ENCODE measurements around the gene PIK3R4. TPM values are rescaled to one million over a fixed set of nuclear protein-coding genes. Genes with fewer than 3 reads are reported as not detected.

PIK3R4 gene
- total and polyA plus RNA-seq, 7 donors = 11.0 to 20.3 (median 14.1) TPM

GRCh38 chr3:130759692-130760338 is 13.2 kb upstream of the PIK3R4 start:
- peak; percentile 83 to 98 (median 89) for ATAC-seq
- TF ChIP-seq, protein P1, sequence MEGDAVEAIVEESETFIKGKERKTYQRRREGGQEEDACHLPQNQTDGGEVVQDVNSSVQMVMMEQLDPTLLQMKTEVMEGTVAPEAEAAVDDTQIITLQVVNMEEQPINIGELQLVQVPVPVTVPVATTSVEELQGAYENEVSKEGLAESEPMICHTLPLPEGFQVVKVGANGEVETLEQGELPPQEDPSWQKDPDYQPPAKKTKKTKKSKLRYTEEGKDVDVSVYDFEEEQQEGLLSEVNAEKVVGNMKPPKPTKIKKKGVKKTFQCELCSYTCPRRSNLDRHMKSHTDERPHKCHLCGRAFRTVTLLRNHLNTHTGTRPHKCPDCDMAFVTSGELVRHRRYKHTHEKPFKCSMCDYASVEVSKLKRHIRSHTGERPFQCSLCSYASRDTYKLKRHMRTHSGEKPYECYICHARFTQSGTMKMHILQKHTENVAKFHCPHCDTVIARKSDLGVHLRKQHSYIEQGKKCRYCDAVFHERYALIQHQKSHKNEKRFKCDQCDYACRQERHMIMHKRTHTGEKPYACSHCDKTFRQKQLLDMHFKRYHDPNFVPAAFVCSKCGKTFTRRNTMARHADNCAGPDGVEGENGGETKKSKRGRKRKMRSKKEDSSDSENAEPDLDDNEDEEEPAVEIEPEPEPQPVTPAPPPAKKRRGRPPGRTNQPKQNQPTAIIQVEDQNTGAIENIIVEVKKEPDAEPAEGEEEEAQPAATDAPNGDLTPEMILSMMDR (IDR thresholded peaks at IDR 0.05) = peak; percentile 89
- intact Hi-C loops (cut with DNase I) = loop anchor here (1.0 to 2.0 kb wide), 2 partner anchors 133 kb away; no protein-coding TSS in a partner anchor
- no peaks in the 10 kb centered on the region for H3K9me3 ChIP-seq
- H3K27ac ChIP-seq = no peak overlapping the region
- DNase-seq = peak; percentile 20 to 53
- no peak overlapping the region for H3K4me3 ChIP-seq
- WGBS, 3 donors = 0 to 2% (median 2%) methylated on average over 4 of the region's 4 CpGs
- no peaks in the 10 kb centered on the region for H3K4me1 ChIP-seq
- no peaks in the 10 kb centered on the region for H3K36me3 ChIP-seq (ENCODE audit: insufficient read depth in 1 of 2, low read depth in 1 of 2)
- no peaks in the 10 kb centered on the region for H3K27me3 ChIP-seq (ENCODE audit: insufficient read depth in 3 of 3, low read length in 2 of 3)

DNA sequence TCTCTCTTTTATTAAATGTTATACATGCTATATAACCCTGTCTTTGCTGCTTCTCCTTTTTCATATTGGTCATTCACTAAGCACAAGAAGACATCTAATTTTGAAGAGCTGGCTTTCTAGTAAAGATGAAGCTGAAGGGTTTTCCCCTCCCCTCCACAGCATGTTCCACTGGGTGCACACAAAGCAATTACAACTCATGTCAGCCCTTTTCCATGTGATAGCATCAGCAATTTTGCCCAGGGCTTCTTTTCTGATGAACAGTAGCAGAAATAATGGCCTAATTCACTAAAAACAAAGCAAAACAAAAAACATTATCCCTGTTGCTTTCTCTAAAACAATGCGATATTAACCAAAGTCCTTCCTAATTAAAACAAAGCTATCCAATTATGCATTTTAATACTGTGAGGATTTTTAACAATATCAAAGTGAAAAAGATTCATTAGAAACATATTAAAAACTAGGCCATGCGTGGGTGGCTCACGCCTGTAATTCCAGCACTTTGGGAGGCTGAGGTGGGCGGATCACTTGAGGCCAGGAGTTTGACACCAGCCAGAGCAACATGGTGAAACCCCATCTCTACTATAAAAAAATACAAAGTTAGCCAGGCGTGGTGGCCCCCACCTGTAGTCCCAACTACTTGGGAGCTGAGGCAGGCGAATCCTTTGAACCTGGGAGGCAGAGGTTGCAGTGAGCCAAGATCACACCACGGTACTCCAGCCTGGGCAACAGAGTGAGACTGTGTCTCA is 12.2 kb upstream of the PIK3R4 start:
- H3K4me1 ChIP-seq = no peaks in the 10 kb centered on the region
- intact Hi-C loops (cut with DNase I) = loop anchor here in 1 of 2 donors (1.0 kb wide), 1 partner anchor 135 kb away; no protein-coding TSS in a partner anchor

GRCh38 chr3:130757611-130758150 is 11.1 kb upstream of the PIK3R4 start:
- TF ChIP-seq, protein P1 (IDR thresholded peaks at IDR 0.05) = no peak
- H3K4me1 ChIP-seq = no peaks in the 10 kb centered on the region
- H3K27ac ChIP-seq = no peak overlapping the region
- ATAC-seq (no peak), DNase-seq (no peak)
- H3K36me3 ChIP-seq (ENCODE audit: insufficient read depth in 1 of 2, low read depth in 1 of 2) = no peaks in the 10 kb centered on the region
- H3K4me3 ChIP-seq = no peak overlapping the region
- intact Hi-C loops (cut with DNase I) = no loop called here
- H3K9me3 ChIP-seq = no peaks in the 10 kb centered on the region
- H3K27me3 ChIP-seq (ENCODE audit: insufficient read depth in 3 of 3, low read length in 2 of 3) = no peaks in the 10 kb centered on the region
- WGBS, 3 donors = 84 to 89% (median 89%) methylated on average over 3 of the region's 3 CpGs

More for the DNA sequence above, 12.2 kb upstream of the PIK3R4 start:
- Histone ChIP-seq H3K27ac (no peak overlapping the region), H3K4me3 (no peak overlapping the region), H3K9me3 (no peaks in the 10 kb centered on the region), H3K36me3 (ENCODE audit: insufficient read depth in 1 of 2, low read depth in 1 of 2) (no peaks in the 10 kb centered on the region), H3K27me3 (ENCODE audit: insufficient read depth in 3 of 3, low read length in 2 of 3) (no peaks in the 10 kb centered on the region)
- TF ChIP-seq, protein P1 (IDR thresholded peaks at IDR 0.05) = no peak
- ATAC-seq (peak in 1 of 4 donors; percentile 38), DNase-seq (no peak)
- 80 to 85% (median 82%) methylated on average over 7 of the region's 7 CpGs for WGBS, 3 donors

GRCh38 chr3:130755666-130756065 is 9.0 kb upstream of the PIK3R4 start:
- DNase-seq (no peak), ATAC-seq (no peak)
- Histone ChIP-seq H3K4me1 (no peaks in the 10 kb centered on the region), H3K4me3 (no peak overlapping the region), H3K9me3 (no peaks in the 10 kb centered on the region), H3K27me3 (ENCODE audit: insufficient read depth in 3 of 3, low read length in 2 of 3) (no peaks in the 10 kb centered on the region), H3K27ac (no peak overlapping the region), H3K36me3 (ENCODE audit: insufficient read depth in 1 of 2, low read depth in 1 of 2) (no peaks in the 10 kb centered on the region)
- WGBS, 3 donors = 78 to 80% (median 79%) methylated on average over 5 of the region's 5 CpGs
- intact Hi-C loops (cut with DNase I) = no loop called here
- TF ChIP-seq, protein P1 (IDR thresholded peaks at IDR 0.05) = no peak

Data from psoas muscle (tissue), 8 donors.